Transverse colon (tissue), 3 donors: Measurements from ENCODE around the gene POR.

ENCODE experiments used
- POLR2A ChIP-seq: fragments of 450-650 bp; IDR thresholded peaks from one replicate; pipeline ENCODE4 v1.6.1; 2016; ENCODE audit warnings: antibody characterized with exemption, mild to moderate bottlenecking, moderate library complexity
- TF ChIP-seq, protein P1 (sequence below), 5 experiments: fragments of 200-600 bp in 3 of 5; fragments of 450-650 bp in 2 of 5; sonication (generic) in 3 of 5; IDR thresholded peaks; 1 replicate in 2 of 5; 2 replicates in 3 of 5; pipeline ENCODE4 v1.5.1; 2016 to 2017; ENCODE audit warnings: antibody characterized with exemption in 5 of 5, inconsistent platforms in 3 of 5, mild to moderate bottlenecking in 2 of 5, moderate library complexity in 1 of 5

DNA sequence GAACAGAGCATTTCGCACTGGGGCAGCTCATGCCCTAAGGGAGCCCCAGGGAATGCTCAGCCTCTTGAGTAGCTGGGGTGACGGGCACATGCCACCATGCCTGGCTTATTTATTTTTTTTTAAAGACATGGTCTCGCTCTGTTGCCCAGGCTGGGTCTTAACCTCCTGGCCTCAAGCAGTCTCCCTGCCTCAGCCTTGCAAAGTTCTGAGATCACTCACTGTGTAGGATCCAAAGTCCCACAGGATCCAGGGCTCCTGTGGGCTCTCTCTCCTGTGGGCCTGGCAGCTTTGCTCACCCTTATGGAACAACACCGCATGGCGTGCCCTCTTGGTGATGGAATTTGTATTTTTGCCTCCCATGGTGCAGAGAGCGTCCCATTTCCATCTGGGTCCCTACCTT, 45.4 kb downstream of the POR start:
- no peak for TF ChIP-seq POLR2A
- TF ChIP-seq, protein P1, sequence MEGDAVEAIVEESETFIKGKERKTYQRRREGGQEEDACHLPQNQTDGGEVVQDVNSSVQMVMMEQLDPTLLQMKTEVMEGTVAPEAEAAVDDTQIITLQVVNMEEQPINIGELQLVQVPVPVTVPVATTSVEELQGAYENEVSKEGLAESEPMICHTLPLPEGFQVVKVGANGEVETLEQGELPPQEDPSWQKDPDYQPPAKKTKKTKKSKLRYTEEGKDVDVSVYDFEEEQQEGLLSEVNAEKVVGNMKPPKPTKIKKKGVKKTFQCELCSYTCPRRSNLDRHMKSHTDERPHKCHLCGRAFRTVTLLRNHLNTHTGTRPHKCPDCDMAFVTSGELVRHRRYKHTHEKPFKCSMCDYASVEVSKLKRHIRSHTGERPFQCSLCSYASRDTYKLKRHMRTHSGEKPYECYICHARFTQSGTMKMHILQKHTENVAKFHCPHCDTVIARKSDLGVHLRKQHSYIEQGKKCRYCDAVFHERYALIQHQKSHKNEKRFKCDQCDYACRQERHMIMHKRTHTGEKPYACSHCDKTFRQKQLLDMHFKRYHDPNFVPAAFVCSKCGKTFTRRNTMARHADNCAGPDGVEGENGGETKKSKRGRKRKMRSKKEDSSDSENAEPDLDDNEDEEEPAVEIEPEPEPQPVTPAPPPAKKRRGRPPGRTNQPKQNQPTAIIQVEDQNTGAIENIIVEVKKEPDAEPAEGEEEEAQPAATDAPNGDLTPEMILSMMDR (IDR thresholded peaks at IDR 0.05), result no peak
